Bronchial epithelial cell (primary cell): ENCODE results near the gene CACNA1G. TPM values are rescaled to one million over a fixed set of nuclear protein-coding genes. Genes with fewer than 3 reads are reported as not detected.

Source experiments
- DNase-seq: peaks from one replicate; pipeline ENCODE4 v3.0.0-alpha.2; 2010; ENCODE audit warnings: low read depth
- FAIRE-seq: peaks from 2 replicates; lab custom pipeline; 2011; peaks lifted over from hg19 to GRCh38; lab: Jason Lieb, UNC
- H3K27me3 ChIP-seq: 2 replicates; pipeline ENCODE4 v1.5.1; 2011; ENCODE audit warnings: low read length; ENCODE audit not compliant: control insufficient read depth, insufficient read depth
- H3K36me3 ChIP-seq: 2 replicates; pipeline ENCODE4 v1.5.1; 2011; ENCODE audit warnings: low read length; ENCODE audit not compliant: control insufficient read depth, insufficient read depth
- H3K4me3 ChIP-seq: 2 replicates; pipeline ENCODE4 v1.5.1; 2011; ENCODE audit warnings: mild to moderate bottlenecking, low read depth, low read length, control low read depth
- CTCF ChIP-seq: IDR thresholded peaks from 2 replicates; pipeline ENCODE4 v1.5.1; 2011; ENCODE audit warnings: mild to moderate bottlenecking, moderate library complexity, low read length, control low read depth, inconsistent platforms; ENCODE audit not compliant: insufficient read depth, severe bottlenecking
- total RNA-seq: library from RNA; depleted of rRNA; stranded (reverse); fragments of >200 nt; gene quantifications from 2 replicates; pipeline ENCODE4 v1.2.1, GENCODE V29; 2014

CACNA1G gene
- total RNA-seq, 1 donor from 2014 or later: not detected

GRCh38 chr17:50607522-50608175 lies 47.1 kb downstream of the CACNA1G start:
- peak; percentile 23 for FAIRE-seq
- TF ChIP-seq CTCF: no peak
- no peak for DNase-seq
- H3K4me3 ChIP-seq: no peak overlapping the region
- peaks cover 13% of the 10 kb centered on the region for H3K27me3 ChIP-seq
- no peaks in the 10 kb centered on the region for H3K36me3 ChIP-seq

- no peak for TF ChIP-seq CTCF
- FAIRE-seq: no peak
- Histone ChIP-seq H3K27me3 (peaks cover 9% of the 10 kb centered on the region), H3K36me3 (no peaks in the 10 kb centered on the region), H3K4me3 (no peak overlapping the region)
- no peak for DNase-seq
These were observed 48.3 kb downstream of the CACNA1G start for GRCh38 chr17:50608700-50609379.

GRCh38 chr17:50609380-50610074 lies 49.0 kb downstream of the CACNA1G start:
- Histone ChIP-seq H3K4me3 (no peak overlapping the region), H3K36me3 (no peaks in the 10 kb centered on the region), H3K27me3 (peaks cover 5% of the 10 kb centered on the region)
- no peak for TF ChIP-seq CTCF
- DNase-seq (no peak), FAIRE-seq (no peak)

- Histone ChIP-seq H3K36me3 (no peaks in the 10 kb centered on the region), H3K4me3 (no peak overlapping the region), H3K27me3 (no peaks in the 10 kb centered on the region)
- DNase-seq (no peak), FAIRE-seq (no peak)
- no peak for TF ChIP-seq CTCF
These were observed 51.1 kb downstream of the CACNA1G start for GRCh38 chr17:50611634-50612033.

GRCh38 chr17:50612281-50612680 lies 51.8 kb downstream of the CACNA1G start:
- H3K4me3 ChIP-seq: no peak overlapping the region
- no peak for FAIRE-seq
- TF ChIP-seq CTCF: no peak
- DNase-seq: no peak
- no peaks in the 10 kb centered on the region for H3K36me3 ChIP-seq
- no peaks in the 10 kb centered on the region for H3K27me3 ChIP-seq
